Measurements from ENCODE around the gene MLLT3.

The MLLT3 gene

GRCh38 chr9:20378851-20379250 lies 243.4 kb downstream of the MLLT3 start:
- DNase-seq (ENCODE audit: low spot score) = no peak

- DNase-seq (ENCODE audit: low spot score) = no peak
These were observed 244.5 kb downstream of the MLLT3 start for GRCh38 chr9:20377790-20378189.

- no peak for DNase-seq (ENCODE audit: low spot score)
These were observed 245.4 kb downstream of the MLLT3 start for GRCh38 chr9:20376731-20377375.

- no peak for DNase-seq (ENCODE audit: low spot score)
These were observed 246.3 kb downstream of the MLLT3 start for GRCh38 chr9:20376042-20376441.

GRCh38 chr9:20373263-20373662 lies 249.0 kb downstream of the MLLT3 start:
- no peak for DNase-seq (ENCODE audit: low spot score)

- DNase-seq (ENCODE audit: low spot score) = no peak
These were observed 252.9 kb downstream of the MLLT3 start for GRCh38 chr9:20369391-20369790.

- DNase-seq (ENCODE audit: low spot score) = no peak
These were observed 254.4 kb downstream of the MLLT3 start for GRCh38 chr9:20367855-20368254.

GRCh38 chr9:20364959-20365358 lies 257.3 kb downstream of the MLLT3 start:
- no peak for DNase-seq (ENCODE audit: low spot score)

GRCh38 chr9:20363233-20363632 lies 259.1 kb downstream of the MLLT3 start:
- DNase-seq (ENCODE audit: low spot score) = no peak

- DNase-seq (ENCODE audit: low spot score) = no peak
These were observed 260.4 kb downstream of the MLLT3 start for GRCh38 chr9:20361656-20362570.

- no peak for DNase-seq (ENCODE audit: low spot score)
These were observed 261.1 kb downstream of the MLLT3 start for GRCh38 chr9:20361229-20361628.

- DNase-seq (ENCODE audit: low spot score) = no peak
These were observed 264.1 kb downstream of the MLLT3 start for GRCh38 chr9:20358207-20358606.

GRCh38 chr9:20357037-20357432 lies 265.3 kb downstream of the MLLT3 start:
- no peak for DNase-seq (ENCODE audit: low spot score)

GRCh38 chr9:20356403-20357036 lies 265.8 kb downstream of the MLLT3 start:
- peak; percentile 68 for DNase-seq (ENCODE audit: low spot score)

GRCh38 chr9:20355022-20355421 lies 267.3 kb downstream of the MLLT3 start:
- DNase-seq (ENCODE audit: low spot score) = no peak

GRCh38 chr9:20353931-20354652 lies 268.2 kb downstream of the MLLT3 start:
- no peak for DNase-seq (ENCODE audit: low spot score)

GRCh38 chr9:20353524-20353923 lies 268.8 kb downstream of the MLLT3 start:
- no peak for DNase-seq (ENCODE audit: low spot score)

GRCh38 chr9:20352591-20352990 lies 269.7 kb downstream of the MLLT3 start:
- DNase-seq (ENCODE audit: low spot score) = no peak

GRCh38 chr9:20351715-20352114 lies 270.6 kb downstream of the MLLT3 start:
- DNase-seq (ENCODE audit: low spot score) = no peak

GRCh38 chr9:20349568-20349967 lies 272.7 kb downstream of the MLLT3 start:
- no peak for DNase-seq (ENCODE audit: low spot score)

- DNase-seq (ENCODE audit: low spot score) = no peak
These were observed 279.0 kb downstream of the MLLT3 start for GRCh38 chr9:20343325-20343724.

GRCh38 chr9:20340511-20340861 lies 281.8 kb downstream of the MLLT3 start:
- no peak for DNase-seq (ENCODE audit: low spot score)
